Hepatocyte (in vitro differentiated cells): ENCODE measurements around the gene ACADL.

Experiments
- CTCF ChIP-seq: fragments of 200-600 bp; sonication (generic); IDR thresholded peaks from 2 replicates; pipeline ENCODE4 v1.5.1; 2016; ENCODE audit warnings: antibody characterized with exemption, mild to moderate bottlenecking; ENCODE audit not compliant: poor library complexity
- EZH2phosphoT487 ChIP-seq: fragments of 200-600 bp; sonication (generic); IDR thresholded peaks from one replicate; pipeline ENCODE4 v1.6.1; 2018; ENCODE audit warnings: antibody characterized with exemption, mild to moderate bottlenecking, low read depth, moderate library complexity; ENCODE audit not compliant: unreplicated experiment, severe bottlenecking

DNA sequence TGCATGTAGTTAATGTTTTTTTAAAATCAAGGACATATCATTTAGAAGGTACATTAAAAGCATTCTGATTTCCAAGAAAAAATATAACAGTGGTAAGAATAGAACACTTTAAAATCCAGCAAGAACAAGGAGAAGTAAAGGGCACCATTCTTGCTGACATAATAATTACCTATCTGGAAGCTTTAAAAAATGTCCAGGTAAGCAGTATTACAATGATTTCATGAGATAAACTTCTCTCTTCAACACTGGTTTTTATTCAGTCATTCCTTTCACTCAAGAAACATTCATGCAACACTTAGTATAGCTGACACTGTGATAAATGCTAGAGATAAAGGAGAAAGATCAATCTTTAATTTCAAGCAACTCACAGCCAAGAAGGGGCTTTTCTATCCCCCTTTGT lies 51.2 kb downstream of the ACADL start:
- TF ChIP-seq CTCF (no peak), EZH2phosphoT487 (no peak)
